HG02678 (cell line): ENCODE results near the gene PGR.

ENCODE experiments used
- ATAC-seq: cut with Tn5 transposase; IDR thresholded peaks from one replicate; pipeline ENCODE4 v1.9.1; 2021; ENCODE audit warnings: mild to moderate bottlenecking, moderate library complexity; ENCODE audit not compliant: unreplicated experiment

PGR gene

DNA sequence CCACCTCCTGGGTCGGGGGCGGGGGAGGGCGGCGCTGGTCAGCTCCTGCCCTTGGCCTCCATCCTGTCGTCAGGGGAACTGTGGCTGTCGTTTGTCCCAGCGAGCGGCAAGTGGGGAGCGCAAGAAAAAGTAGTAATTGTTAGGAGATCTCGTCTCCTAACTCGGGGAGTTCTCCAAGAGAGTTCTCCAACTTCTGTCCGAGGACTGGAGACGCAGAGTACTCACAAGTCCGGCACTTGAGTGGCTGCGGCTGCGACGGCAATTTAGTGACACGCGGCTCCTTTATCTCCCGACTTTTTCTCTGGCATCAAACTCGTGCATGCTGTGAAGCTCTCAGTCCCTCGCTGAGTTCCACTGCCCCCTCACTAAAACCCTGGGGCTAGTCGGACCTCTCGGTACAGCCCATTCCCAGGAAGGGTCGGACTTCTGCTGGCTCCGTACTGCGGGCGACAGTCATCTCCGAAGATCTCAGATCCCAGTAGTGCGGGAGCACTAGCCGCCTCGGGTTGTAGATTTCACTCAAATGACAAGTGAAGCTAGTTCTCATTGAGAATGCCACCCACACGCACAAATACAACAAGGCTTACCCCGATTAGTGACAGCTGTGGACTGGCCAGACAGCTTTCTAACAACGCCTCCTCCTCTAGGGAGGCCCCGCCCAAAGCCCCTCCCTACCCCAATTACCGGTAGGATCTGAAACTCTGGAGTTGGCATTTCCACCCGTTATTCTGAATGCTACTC is at the start of gene PGR:
Gene PGR (minus strand): TSS at position 611 of the 741 bp plus-strand sequence. CDS start 743 bp downstream, outside the sequence.
- ATAC-seq: no peak

DNA sequence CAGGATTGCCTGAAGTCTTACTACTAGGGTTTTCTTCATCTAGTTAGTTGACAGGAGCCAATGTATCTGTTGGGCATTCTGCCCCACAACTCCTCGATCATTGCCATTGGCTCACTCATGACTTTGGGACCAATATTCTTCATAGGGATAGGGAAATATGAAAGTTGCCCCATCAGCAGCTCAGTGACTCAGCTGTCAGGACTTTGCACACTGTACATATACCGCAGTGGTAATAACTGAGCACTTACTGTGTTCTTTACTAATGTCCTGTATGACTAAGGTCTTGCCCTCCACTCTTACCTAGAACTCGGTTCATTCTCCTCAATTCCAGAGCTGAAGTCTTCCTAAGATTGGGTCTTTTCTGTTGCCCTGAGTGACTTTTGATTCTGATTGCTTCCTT is 46.8 kb upstream of the PGR start:
- ATAC-seq: no peak

DNA sequence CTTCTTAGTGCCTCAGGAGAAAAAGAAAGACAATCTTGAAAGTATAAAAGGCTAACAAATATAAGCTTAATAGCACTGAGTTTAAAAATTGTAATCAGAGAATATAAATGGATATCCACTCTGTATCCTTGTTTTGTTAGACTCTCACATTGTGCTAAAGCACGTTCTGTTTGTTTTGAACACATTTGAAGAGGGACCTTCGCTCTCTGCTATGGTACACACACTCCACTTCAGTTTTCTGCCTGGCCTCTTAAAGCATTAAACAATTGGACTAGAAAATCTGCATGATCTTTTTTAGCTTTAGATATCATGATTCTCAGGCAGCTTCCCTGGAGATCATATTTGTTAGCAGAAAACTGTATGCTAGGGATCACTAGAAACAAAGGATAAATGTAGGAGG is 40.3 kb upstream of the PGR start:
- no peak for ATAC-seq

DNA sequence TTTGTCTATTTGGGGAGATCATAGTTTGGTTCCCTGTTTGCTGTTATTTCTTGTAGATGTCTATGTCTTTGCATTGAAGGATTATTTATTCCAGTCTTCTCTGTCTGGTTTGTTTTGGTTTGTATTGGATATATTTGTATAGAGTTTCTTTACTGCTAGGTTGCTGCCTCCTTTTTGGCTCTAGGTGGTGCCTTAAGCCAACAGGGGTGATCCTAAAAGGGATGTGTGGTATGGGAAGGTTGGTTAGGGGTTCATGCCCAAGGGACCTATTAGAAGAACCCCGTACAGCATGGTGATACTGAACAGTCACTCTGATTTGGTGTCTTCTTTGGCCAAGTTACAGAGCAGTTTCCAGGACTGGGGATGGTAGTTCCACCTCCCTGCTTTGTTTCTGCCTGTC is 36.4 kb upstream of the PGR start:
- ATAC-seq: no peak

DNA sequence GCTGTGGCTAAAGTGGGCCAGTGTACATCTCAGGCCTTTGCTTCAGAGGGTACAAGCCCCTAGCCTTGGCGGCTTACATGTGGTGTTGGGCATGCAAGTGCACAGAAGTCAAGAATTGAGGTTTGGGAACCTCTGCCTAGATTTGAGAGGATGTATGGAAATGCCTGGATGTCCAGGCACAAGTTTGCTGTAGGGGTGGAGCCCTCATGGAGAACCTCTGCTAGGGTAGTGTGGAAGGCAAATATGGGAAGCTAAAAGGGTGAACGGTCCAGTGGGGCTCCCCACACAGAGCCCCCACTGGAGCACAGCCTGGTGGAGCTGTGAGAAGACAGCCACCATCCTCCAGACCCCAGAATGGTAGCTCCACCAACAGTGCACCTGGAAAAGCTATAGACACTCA is 28.5 kb upstream of the PGR start:
- no peak for ATAC-seq

DNA sequence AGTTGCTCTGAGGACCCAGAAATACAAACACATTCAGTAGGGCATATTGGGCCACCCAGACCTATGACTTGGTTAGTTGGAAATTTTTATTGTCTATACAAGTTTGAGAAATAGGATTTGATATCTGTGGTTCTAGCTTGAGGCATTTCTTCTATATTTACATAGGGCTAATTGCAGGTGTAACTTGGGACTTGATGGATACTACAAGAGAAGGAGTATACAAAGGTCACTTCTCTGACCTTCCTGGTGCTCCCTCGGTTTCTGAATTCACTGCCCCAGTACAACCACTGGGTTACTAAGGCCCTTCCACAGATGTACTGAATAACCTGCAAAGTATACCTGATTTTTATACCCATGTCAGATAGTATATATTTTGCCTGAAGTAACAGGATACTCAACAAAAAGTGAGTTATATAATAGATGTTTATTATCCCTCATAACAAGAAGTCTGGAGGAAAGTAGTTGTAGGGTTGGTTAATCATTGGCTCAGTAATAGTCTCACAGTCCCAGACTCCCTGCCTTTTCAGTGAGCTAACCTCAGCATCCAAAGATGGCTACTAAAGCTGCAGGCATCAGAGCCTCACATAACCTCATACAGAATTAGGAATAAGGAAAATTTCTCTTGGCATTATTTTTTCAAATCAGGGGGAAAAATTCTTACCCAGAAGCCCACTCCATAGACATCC is 8.8 kb upstream of the PGR start:
- ATAC-seq: no peak

DNA sequence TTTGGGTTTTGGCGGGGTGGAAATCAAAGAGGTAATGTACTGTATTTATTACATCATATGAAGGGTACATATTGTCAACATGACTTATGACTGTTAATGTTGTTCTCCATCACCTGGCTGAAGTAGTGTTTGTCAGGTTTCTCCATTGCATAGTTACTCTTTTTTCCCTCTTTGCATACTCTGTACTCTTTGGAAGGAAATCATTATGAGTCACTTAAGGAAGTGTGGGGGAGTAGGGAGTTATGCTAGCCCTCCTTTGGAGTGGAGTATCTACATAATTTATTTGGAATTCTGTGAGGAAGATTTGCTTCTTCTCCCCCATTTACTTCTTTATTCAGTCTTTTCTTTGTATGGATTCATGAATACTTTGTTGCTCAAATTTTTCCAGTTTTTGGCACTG is 3.6 kb upstream of the PGR start:
- no peak for ATAC-seq

DNA sequence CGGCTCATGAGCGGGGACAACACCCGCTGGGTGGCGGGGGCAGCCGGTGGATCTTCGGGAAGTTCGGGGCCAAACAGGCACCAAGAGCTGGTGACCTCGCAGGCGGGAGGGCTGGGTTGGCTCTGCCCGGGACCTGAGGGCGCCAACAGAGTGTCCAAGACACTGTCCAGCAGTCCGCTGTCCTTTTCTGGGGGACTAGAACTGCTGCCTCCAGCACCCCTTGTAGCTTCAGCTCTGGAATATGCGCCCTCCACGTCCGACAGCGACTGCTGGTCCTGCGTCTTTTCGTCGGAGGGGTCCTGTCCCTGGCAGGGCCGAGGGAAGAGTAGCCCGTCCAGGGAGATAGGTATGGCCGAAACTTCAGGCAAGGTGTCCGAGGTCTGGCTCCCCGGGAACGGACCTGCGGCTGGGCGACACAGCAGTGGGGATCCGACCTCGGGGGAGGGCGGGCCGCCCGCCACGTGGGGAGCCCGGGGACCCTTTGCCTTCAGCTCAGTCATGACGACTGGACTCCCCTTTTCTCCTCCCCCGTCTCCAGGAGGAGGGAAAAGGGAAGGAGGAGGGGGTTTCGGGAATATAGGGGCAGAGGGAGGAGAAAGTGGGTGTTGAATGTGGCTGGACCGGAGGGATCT is 926 bp downstream of the PGR start:
- ATAC-seq: no peak

DNA sequence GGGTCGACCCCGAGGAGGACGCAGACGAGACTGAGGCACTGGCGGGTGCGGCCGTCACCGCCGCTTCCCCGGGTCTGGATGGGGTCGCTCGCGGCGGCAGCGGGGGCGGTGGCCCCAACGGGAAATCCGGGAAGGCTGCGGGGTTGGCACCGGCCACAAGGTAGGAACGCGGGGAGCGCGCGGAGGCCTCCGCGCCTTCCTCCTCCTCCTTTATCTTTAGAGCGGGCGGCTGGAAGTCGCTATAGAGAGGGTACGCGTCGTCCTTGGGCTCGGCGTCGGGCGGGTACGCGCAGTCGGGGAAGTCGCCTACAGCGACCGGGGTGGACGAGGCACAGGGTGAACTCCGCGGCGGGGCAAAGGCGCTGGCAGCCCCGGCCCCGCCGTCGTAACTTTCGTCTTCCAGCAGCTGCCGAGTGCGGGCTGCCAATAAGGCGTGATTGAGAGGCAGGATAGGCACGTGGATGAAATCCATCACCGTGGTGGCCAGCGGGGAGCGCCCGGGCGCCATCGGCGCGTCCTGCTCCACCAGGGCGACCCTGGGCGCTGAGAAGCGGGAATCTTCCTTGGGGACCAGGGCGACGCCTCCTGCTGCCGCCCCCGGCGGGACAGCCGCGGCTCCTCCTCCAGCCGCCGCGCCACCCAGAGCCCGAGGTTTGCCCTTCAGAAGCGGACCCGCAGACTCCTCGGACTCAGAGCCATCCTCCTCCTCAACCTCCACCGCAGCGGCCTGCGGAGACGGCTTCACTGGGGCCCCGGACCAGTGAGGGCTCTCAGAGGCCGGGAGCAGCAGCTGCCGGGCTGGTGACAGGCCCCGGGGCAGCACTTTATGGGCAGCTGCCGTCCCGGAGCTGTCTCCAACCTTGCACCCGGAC is 1.7 kb downstream of the PGR start:
- no peak for ATAC-seq

DNA sequence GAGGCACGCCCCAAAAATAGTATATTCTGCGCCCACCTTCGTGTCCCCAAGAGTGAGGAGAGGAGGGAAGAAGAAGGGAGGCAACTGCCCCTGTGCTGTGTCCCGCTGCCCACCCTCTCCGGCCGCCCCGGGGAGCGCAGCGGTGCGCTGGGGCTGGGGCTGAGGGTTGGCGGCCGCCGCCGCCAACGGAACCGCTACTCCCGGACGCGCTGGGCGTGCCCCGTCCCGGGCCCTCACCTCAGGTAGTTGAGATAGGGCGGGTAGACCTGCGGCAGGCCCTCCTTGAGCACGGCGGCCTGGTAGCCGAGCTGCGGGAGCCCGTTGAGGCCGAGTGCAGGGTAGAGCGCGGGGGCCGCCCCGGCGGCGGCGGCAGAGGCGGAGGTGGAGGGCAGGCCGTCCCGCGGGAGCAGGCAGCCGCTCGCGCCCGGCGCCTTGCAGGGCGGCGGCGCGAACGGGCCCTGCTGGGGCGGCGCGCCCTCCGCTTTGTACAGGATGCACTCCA is 2.4 kb downstream of the PGR start:
- ATAC-seq: no peak

DNA sequence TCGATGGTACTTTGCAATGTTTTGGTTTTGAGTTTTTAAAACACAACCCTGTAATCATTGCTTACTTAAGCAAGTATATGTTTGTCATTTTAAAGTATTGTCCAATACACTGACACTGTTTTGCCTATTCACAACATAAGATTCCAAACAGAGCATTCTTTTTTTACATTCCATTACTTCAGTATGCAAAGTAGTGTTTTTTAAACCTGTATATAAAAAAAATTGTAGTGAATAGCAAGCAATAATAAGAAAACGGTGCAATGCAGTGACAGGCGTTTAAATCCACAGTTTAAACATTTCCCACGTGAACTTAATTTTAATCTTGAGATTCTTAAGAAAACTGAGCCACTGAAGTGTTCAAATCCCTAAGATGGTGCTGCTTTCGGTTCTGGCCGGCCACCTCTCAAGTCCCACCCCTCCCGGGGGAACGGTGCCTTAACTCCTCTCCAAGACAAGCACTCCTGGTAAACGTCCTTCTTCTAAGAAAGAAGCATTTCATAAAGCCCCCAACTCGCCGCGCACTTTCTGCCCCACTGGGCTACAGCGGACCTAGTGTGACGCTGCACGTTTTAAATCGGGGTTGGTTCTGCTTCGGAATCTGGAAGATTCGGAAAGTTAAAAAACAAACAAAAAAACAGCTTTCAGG is 2.9 kb downstream of the PGR start:
- no peak for ATAC-seq

DNA sequence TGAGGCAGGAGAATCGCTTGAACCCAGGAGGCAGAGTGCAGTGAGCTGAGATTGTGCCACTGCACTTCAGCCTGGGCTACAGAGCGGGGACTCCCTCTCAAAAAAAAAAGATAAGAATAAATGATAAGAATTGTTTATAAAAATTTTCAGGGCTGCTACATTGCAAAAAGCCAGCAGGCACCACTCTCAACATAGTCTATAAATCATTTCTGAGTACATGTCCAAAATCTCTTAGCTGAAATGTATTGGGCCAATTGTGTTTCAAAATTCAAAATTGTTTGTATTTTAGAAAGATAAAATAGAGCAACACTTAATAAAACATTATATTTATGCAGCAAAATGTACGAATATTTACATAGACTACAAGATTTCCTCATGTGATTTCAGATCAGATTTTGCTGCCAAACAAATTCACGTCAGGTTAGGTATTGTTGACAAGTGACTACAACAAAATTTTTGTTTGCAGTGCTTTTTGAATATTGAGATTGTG is 13.9 kb downstream of the PGR start:
- ATAC-seq: no peak

DNA sequence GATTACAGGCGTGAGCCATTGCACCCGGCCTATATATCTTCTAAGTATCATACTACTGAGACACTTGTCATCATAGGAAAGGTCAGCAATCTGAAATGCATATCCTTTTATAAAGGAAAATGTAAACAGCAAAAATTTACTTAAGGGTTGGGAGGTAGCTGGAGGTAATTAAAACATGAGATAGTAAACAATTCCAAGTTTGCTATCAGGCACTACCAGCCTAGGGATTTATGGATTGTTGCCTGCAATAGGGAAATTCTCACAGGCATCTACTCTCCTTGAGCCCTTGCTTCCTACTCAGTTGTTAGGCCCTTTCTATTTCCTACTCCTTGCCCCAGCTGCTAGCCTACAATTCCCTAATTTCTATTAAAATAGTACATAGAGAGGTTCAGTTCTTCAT is 16.1 kb downstream of the PGR start:
- ATAC-seq: no peak

DNA sequence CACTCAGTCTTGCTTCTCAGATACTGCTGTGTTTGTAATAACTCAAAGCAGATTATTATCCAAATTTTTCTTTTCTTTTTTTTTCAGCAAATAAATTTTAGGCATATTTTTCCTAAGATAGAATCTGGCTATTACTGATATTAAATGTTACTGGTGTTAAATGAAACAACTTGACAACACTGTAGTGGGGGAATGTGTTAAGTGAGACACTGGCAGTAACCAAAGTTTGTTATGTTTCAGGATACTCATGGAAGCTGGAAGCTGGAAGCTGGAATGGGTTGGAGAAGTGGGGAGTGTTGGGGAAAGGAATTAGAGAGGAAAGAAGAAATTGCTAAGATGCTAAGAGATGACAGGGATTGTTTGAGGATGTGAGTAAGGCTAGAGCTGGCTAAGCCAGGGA is 24.9 kb downstream of the PGR start:
- ATAC-seq: no peak

DNA sequence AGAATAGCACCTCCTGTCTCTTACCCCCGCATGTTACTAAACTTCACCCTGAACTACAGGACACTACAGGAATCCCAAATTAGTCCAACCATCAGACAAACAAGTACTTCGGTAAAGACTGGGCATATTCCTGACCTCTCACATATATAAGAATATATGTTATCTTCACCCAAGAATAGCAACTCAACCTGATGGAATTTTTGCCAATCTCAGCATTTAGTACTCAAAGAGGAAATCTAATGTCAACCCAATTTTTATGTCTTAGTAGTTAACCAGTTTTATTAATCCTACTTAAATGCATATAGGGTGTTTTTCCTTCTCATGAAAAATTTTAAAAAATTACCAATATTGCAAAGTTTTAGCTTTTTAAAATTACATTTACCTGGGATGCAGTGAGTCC is 26.2 kb downstream of the PGR start:
- ATAC-seq: no peak

DNA sequence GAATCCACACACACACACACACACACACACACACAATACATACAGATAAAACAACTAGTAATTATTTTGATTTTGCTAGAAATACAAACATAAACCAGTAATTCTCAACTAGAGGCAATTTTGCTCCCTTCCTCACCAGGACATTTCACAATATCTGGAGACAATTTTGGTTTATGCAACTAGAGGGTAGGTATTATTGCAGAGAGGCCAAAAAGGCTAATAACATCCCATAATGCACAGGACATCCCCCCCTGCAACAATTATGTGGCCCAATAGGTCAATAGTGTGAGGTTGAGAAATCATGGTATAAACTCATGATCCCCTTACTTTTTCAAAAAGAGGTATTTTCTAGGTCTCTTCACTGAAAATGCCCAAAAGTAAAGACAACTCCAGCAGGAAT is 29.0 kb downstream of the PGR start:
- no peak for ATAC-seq

DNA sequence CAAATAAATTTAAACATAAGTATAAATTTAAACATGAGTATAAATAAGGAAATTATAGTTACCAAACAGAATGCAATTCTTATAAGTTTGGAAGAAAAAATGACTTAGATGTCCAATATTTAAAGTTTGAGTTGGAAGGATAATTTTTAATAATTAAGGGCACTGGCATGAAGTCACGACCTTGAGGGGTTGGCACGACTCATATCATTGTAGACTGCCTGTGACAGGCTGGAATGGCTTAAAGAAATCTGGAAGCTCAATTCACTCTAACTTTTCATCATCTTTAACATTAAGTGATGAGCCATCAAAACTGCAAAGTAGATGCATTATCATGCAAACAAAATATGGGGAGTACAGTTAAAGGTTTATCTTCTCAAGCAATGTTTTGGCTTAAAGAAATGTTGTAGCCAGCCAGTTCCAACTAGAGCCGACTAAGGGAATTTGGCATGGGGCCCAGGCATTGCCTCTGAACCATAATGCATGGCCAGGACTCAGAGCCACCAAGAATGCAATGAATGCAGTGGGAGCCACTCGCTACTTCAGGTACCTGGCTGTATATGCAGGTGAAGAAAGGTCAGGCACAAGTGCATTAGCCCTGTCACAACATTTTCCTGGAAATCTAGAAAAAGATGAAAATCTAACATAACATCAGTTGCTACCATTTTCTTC is 33.4 kb downstream of the PGR start:
- ATAC-seq: no peak

DNA sequence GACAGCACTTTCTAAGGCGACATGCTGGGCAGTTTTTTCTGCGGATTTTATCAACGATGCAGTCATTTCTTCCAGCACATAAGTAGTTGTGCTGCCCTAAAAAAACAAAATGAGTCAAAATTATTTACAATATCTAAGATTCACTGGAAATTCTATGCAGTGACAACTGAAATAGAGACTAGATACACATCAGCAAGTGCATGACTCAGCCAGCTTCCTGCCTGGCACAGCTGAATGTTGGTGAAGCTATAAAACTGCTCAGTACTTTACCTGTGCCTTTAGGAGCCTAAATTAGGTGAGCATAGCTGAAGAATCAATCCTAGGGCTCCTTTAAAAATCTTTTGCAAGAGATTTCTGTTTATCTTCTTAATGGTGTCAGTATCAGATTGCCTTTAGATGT is 37.8 kb downstream of the PGR start:
- no peak for ATAC-seq

DNA sequence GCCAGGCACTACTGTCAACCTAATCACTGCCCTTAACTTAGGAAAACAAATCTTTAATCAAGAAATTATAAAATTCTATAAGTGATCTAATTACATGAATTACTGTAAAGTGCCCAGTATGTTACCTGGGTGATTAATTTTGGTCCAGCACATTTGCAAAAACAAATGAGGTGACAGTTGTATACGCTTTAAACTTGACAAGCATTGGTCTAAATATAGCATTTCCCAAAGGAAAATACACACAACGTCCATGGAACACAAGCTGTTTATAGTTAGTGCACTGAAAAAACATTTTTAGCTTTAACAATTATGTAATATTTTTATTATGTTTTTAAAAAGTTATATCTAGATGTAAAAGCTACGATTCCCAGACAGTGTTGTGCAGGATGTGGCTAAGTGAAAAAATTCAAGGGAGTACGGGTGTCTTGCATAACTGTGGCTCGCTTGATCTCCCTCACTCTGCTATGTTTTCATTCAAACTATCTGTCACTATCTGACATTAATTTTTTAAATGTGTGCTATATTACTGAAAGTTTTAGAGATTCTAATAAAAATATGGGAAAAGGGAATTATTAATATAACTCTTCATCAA is 38.8 kb downstream of the PGR start:
- no peak for ATAC-seq

DNA sequence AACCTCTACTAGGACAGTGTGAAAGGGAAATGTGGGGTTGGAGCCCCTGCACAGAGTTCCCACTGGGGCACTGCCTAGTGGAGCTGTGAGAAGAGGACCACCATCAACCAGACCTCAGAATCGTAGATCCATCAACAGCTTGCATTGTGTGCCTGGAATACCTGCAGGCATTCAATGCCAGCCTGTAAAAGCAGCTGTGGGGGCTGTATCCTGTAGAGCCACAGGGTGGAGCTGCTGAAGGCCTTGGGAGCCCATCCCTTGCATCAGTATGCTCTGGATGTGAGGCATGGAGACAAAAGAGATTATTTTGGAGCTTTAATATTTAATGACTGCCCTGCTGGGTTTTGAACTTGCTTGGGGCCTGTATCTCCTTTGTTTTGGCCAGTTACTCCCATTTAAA is 46.3 kb downstream of the PGR start:
- no peak for ATAC-seq
